Colonic mucosa (tissue), 4 donors: ENCODE measurements around the gene COASY. TPM values are rescaled to one million over a fixed set of nuclear protein-coding genes. Genes with fewer than 3 reads are reported as not detected.
"Not testable (repeated sequence)": the region's sequence is repeated elsewhere in the genome, so short reads cannot be mapped to it uniquely, and the experiment has no call there.

Experiments used
- DNase-seq: peaks from one replicate; pipeline ENCODE4 v3.0.0-alpha.2; 2020
- H3K27ac ChIP-seq: fragments of 200-600 bp; one replicate; pipeline ENCODE4 v1.8.0; 2021
- H3K27me3 ChIP-seq: fragments of 200-600 bp; one replicate; pipeline ENCODE4 v1.8.0; 2021
- H3K36me3 ChIP-seq: fragments of 200-600 bp; one replicate; pipeline ENCODE4 v1.8.0; 2021
- H3K4me1 ChIP-seq: fragments of 200-600 bp; one replicate; pipeline ENCODE4 v1.8.0; 2021; ENCODE audit warnings: mild to moderate bottlenecking
- H3K4me3 ChIP-seq: fragments of 200-600 bp; one replicate; pipeline ENCODE4 v1.8.0; 2021
- H3K9ac ChIP-seq, 2 donors: one replicate each; pipeline ENCODE4 v1.7.0; 2013; ENCODE audit warnings: control low read depth in 2 of 2, low read depth in 2 of 2, low read length in 2 of 2
- H3K9me3 ChIP-seq: fragments of 200-600 bp; one replicate; pipeline ENCODE4 v1.8.0; 2021
- CTCF ChIP-seq: fragments of 200-600 bp; IDR thresholded peaks from one replicate; pipeline ENCODE4 v1.8.0; 2022; ENCODE audit warnings: antibody characterized with exemption, mild to moderate bottlenecking
- intact Hi-C: fragments of 100-400 bp; cut with DNase I; formaldehyde crosslinking; loops from one replicate; pipeline ENCODE4 v1.14.1; 2022
- total RNA-seq, 2 donors: library from RNA; stranded (reverse); fragmentation: NEBNext Ultra II Directional in 1 of 2; extraction: Animal tissue kit (Norgen Biotek cat#: 25700) in 1 of 2; gene quantifications; one replicate each; pipeline ENCODE4 v1.2.1, GENCODE V29; 2021
- donor health status: healthy.
- donor health status: DM: no; HTN: no; CAD: no.
- donor health status: DM: no; HTN: no; CAD: no.

Gene COASY
- total RNA-seq, 2 donors from 2014 or later, result 94.2 to 176 TPM

- H3K4me3 ChIP-seq, result peak overlapping the region; percentile 73
- H3K4me1 ChIP-seq, result peaks cover 4% of the 10 kb centered on the region
- intact Hi-C loops, result no loop called here
- H3K9me3 ChIP-seq, result no peaks in the 10 kb centered on the region
- H3K9ac ChIP-seq, result peak overlapping the region; percentile 91 to 94
- TF ChIP-seq CTCF, result no peak
- peak; percentile 89 for DNase-seq
- H3K36me3 ChIP-seq, result no peaks in the 10 kb centered on the region
- H3K27me3 ChIP-seq, result no peaks in the 10 kb centered on the region
- peak overlapping the region; percentile 75 for H3K27ac ChIP-seq
Measured at GRCh38 chr17:42554250-42555121, 7.5 kb upstream of the COASY start.

DNA sequence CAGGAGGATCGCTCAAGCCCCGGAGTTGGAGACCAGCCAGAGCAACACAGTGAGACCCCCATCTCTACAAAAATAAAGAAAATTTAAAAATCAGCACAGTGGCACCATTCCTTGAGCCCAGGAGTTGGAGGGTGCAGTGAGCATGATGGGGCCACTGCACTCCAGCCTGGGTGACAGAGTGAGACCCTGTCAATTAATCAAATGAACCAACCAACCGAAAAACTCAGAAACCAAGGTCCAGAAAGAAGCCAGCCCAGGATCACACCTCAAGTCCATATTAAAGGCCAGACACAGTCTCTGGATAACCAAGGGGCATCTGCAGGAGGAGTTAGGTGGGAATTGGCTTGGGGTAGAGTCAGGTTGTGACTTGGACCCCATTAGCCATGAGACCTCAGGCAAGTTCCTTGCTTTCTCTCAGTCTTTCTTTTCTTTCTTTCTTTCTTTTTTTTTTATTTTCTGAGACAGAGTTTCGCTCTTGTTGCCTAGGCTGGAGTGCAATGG is 6.8 kb upstream of the COASY start:
- DNase-seq, result no peak
- no peak for TF ChIP-seq CTCF
- intact Hi-C loops, result no loop called here
- H3K9ac ChIP-seq, result peak overlapping the region; percentile 91 to 94
- peak overlapping the region; percentile 75 for H3K27ac ChIP-seq
- H3K9me3 ChIP-seq, result no peaks in the 10 kb centered on the region
- H3K4me3 ChIP-seq, result peak overlapping the region; percentile 73
- no peaks in the 10 kb centered on the region for H3K36me3 ChIP-seq
- no peaks in the 10 kb centered on the region for H3K27me3 ChIP-seq
- peaks cover 4% of the 10 kb centered on the region for H3K4me1 ChIP-seq

DNA sequence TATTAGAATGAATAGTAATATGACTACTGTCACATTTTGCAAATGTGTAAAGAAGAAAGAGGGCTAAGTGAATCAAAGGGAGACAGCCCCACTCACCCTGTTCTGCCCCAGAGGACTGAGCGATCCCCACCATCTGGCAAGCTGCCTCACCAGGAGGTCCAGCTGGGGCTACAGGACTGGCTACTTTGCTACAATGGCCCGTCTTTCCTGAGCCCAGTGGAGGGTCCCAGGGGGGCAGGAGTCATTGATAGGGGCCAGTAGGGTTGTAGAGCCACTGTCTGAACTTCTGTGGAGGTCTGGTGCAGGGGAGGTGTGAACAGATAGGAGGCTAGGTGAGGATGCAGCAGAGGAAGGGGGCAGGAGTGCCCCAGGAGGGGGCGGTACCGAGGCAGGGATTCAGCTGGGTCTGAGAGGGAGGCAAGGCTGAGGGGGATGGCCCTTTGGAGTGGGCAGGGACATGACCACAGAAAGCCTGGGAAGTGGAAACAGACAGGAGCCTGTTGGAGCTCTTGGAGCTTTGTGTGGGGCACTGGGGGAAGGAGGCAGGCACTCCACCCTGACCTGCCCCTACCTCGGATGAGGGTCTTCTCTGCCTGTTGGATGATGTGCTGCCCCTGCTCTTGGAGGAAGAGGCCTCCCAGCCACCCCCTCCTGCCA is 5.9 kb upstream of the COASY start:
- DNase-seq, H3K9ac ChIP-seq, H3K4me1 ChIP-seq, H3K27ac ChIP-seq, H3K9me3 ChIP-seq, H3K36me3 ChIP-seq, H3K27me3 ChIP-seq, H3K4me3 ChIP-seq, intact Hi-C loops: not testable (repeated sequence)

DNA sequence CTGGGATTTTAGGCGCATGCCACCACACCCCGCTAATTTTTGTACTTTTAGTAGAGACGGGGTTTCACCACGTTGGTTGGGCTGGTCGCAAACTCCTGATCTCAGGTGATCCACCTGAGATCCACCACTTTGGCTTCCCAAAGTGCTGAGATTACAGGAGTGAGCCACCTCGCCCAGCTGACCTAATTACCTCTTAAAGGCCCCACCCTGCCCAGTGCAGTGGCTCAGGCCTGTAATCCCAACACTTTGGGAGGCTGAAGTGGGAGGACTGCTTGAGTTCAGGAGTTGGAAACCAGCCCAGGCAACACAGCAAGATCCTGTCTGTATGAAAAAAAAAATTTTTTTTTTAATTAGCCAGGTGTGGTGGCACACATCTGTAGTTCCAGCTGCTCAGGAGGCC is 2.9 kb upstream of the COASY start:
- Histone ChIP-seq H3K27ac (peak overlapping the region; percentile 10), H3K36me3 (no peaks in the 10 kb centered on the region), H3K4me3 (no peak overlapping the region), H3K9ac (no peak overlapping the region), H3K4me1 (peaks cover 10% of the 10 kb centered on the region), H3K9me3 (no peaks in the 10 kb centered on the region), H3K27me3 (no peaks in the 10 kb centered on the region)
- TF ChIP-seq CTCF, result no peak
- intact Hi-C loops, result no loop called here
- peak; percentile 67 for DNase-seq

GRCh38 chr17:42560246-42560645 is 1.7 kb upstream of the COASY start:
- H3K4me1 ChIP-seq, result peaks cover 10% of the 10 kb centered on the region
- TF ChIP-seq CTCF, result no peak
- no peaks in the 10 kb centered on the region for H3K27me3 ChIP-seq
- no peak overlapping the region for H3K4me3 ChIP-seq
- intact Hi-C loops, result no loop called here
- no peak for DNase-seq
- no peaks in the 10 kb centered on the region for H3K9me3 ChIP-seq
- H3K9ac ChIP-seq, result no peak overlapping the region
- H3K27ac ChIP-seq, result no peak overlapping the region
- no peaks in the 10 kb centered on the region for H3K36me3 ChIP-seq
